IPS-15b (cell line): Measurements from ENCODE around the gene POLR2H.
A peak's percentile ranks its signal among the peaks of the same experiment; 100 is the strongest.

Experiments
- H3K27me3 ChIP-seq: one replicate; pipeline ENCODE4 v1.6.1; 2013; ENCODE audit warnings: low read length; ENCODE audit not compliant: control insufficient read depth, insufficient read depth
- H3K36me3 ChIP-seq: one replicate; pipeline ENCODE4 v1.6.1; 2013; ENCODE audit warnings: low read length; ENCODE audit not compliant: control insufficient read depth, insufficient read depth
- H3K4me1 ChIP-seq: one replicate; pipeline ENCODE4 v1.6.1; 2013; ENCODE audit warnings: mild to moderate bottlenecking, low read length; ENCODE audit not compliant: control insufficient read depth, insufficient read depth
- H3K4me3 ChIP-seq: one replicate; pipeline ENCODE4 v1.5.1; 2013; ENCODE audit warnings: low read depth, low read length
- H3K9ac ChIP-seq: one replicate; pipeline ENCODE4 v1.6.1; 2013; ENCODE audit warnings: low read depth, mild to moderate bottlenecking, low read length
- H3K9me3 ChIP-seq: one replicate; pipeline ENCODE4 v1.6.1; 2013; ENCODE audit warnings: mild to moderate bottlenecking, low read length; ENCODE audit not compliant: control insufficient read depth, insufficient read depth

The POLR2H gene

GRCh38 chr3:184354754-184355153 lies 6.8 kb upstream of the POLR2H start:
- Histone ChIP-seq H3K9ac (no peak overlapping the region), H3K36me3 (peaks cover 25% of the 10 kb centered on the region), H3K4me1 (peaks cover 6% of the 10 kb centered on the region), H3K27me3 (peaks cover 19% of the 10 kb centered on the region), H3K4me3 (no peak overlapping the region), H3K9me3 (no peaks in the 10 kb centered on the region)

GRCh38 chr3:184355261-184356040 lies 6.1 kb upstream of the POLR2H start:
- no peak overlapping the region for H3K9ac ChIP-seq
- H3K36me3 ChIP-seq, result peaks cover 25% of the 10 kb centered on the region
- H3K9me3 ChIP-seq, result no peaks in the 10 kb centered on the region
- peaks cover 24% of the 10 kb centered on the region for H3K27me3 ChIP-seq
- H3K4me1 ChIP-seq, result peaks cover 12% of the 10 kb centered on the region
- no peak overlapping the region for H3K4me3 ChIP-seq

GRCh38 chr3:184357248-184358123 lies 4.0 kb upstream of the POLR2H start:
- Histone ChIP-seq H3K27me3 (peaks cover 32% of the 10 kb centered on the region), H3K4me3 (no peak overlapping the region), H3K36me3 (peaks cover 21% of the 10 kb centered on the region)

GRCh38 chr3:184358124-184358767 lies 3.3 kb upstream of the POLR2H start:
- Histone ChIP-seq H3K36me3 (peaks cover 18% of the 10 kb centered on the region), H3K9me3 (no peaks in the 10 kb centered on the region), H3K4me3 (no peak overlapping the region), H3K27me3 (peaks cover 32% of the 10 kb centered on the region), H3K9ac (no peak overlapping the region), H3K4me1 (peaks cover 17% of the 10 kb centered on the region)

More at GRCh38 chr3:184357248-184358123, 4.0 kb upstream of the POLR2H start:
- Histone ChIP-seq H3K4me1 (peaks cover 17% of the 10 kb centered on the region), H3K9me3 (no peaks in the 10 kb centered on the region), H3K9ac (no peak overlapping the region)

GRCh38 chr3:184358921-184359350 lies 2.6 kb upstream of the POLR2H start:
- H3K4me3 ChIP-seq, result peak overlapping the region; percentile 16
- peaks cover 17% of the 10 kb centered on the region for H3K4me1 ChIP-seq
- peaks cover 12% of the 10 kb centered on the region for H3K36me3 ChIP-seq
- no peaks in the 10 kb centered on the region for H3K9me3 ChIP-seq
- H3K9ac ChIP-seq, result no peak overlapping the region
- peaks cover 32% of the 10 kb centered on the region for H3K27me3 ChIP-seq

GRCh38 chr3:184359610-184360009 lies 1.9 kb upstream of the POLR2H start:
- H3K9me3 ChIP-seq, result no peaks in the 10 kb centered on the region
- H3K4me3 ChIP-seq, result peak overlapping the region; percentile 16
- peaks cover 17% of the 10 kb centered on the region for H3K4me1 ChIP-seq
- peaks cover 9% of the 10 kb centered on the region for H3K36me3 ChIP-seq
- peaks cover 32% of the 10 kb centered on the region for H3K27me3 ChIP-seq
- H3K9ac ChIP-seq, result no peak overlapping the region

- H3K9ac ChIP-seq, result no peak overlapping the region
- H3K27me3 ChIP-seq, result peaks cover 32% of the 10 kb centered on the region
- no peaks in the 10 kb centered on the region for H3K9me3 ChIP-seq
- H3K4me1 ChIP-seq, result peaks cover 15% of the 10 kb centered on the region
- peaks cover 14% of the 10 kb centered on the region for H3K36me3 ChIP-seq
- peak overlapping the region; percentile 95 for H3K4me3 ChIP-seq
Measured at GRCh38 chr3:184360070-184360928, 1.2 kb upstream of the POLR2H start.

- no peak overlapping the region for H3K9ac ChIP-seq
- peak overlapping the region; percentile 95 for H3K4me3 ChIP-seq
- peaks cover 32% of the 10 kb centered on the region for H3K27me3 ChIP-seq
- no peaks in the 10 kb centered on the region for H3K9me3 ChIP-seq
- H3K36me3 ChIP-seq, result peaks cover 15% of the 10 kb centered on the region
- H3K4me1 ChIP-seq, result peaks cover 15% of the 10 kb centered on the region
Measured at GRCh38 chr3:184360929-184361531, 480 bp upstream of the POLR2H start.

GRCh38 chr3:184361932-184362667 lies 590 bp downstream of the POLR2H start:
- peak overlapping the region; percentile 37 for H3K9ac ChIP-seq
- peak overlapping the region; percentile 95 for H3K4me3 ChIP-seq
- peaks cover 17% of the 10 kb centered on the region for H3K36me3 ChIP-seq
- peaks cover 15% of the 10 kb centered on the region for H3K4me1 ChIP-seq
- peaks cover 32% of the 10 kb centered on the region for H3K27me3 ChIP-seq
- H3K9me3 ChIP-seq, result no peaks in the 10 kb centered on the region
